Epithelial cell of proximal tubule (primary cell): ENCODE measurements around the gene ZNF566. TPM values are rescaled to one million over a fixed set of nuclear protein-coding genes. Genes with fewer than 3 reads are reported as not detected.

ENCODE experiments used
- DNase-seq: peaks from one replicate; pipeline ENCODE4 v3.0.0-alpha.2; 2011; ENCODE audit warnings: low read depth
- H3K4me3 ChIP-seq: 2 replicates; pipeline ENCODE4 v1.5.1; 2011; ENCODE audit warnings: low read depth, mild to moderate bottlenecking, low read length
- total RNA-seq: library from RNA; depleted of rRNA; stranded (reverse); fragments of >200 nt; gene quantifications from 2 replicates; pipeline ENCODE4 v1.2.3, GENCODE V29; 2015
- TF ChIP-seq, protein P1 (sequence below): conservative IDR thresholded peaks from 2 replicates; pipeline ENCODE4 v1.5.1; 2012; ENCODE audit warnings: low read depth, mild to moderate bottlenecking, low read length

ZNF566 gene
- total RNA-seq, 1 donor from 2014 or later = 2.9 TPM

GRCh38 chr19:36489920-36490415, 607 bp upstream of the ZNF566 start:
- DNase-seq = no peak
- peak overlapping the region; percentile 92 for H3K4me3 ChIP-seq
- TF ChIP-seq, protein P1, sequence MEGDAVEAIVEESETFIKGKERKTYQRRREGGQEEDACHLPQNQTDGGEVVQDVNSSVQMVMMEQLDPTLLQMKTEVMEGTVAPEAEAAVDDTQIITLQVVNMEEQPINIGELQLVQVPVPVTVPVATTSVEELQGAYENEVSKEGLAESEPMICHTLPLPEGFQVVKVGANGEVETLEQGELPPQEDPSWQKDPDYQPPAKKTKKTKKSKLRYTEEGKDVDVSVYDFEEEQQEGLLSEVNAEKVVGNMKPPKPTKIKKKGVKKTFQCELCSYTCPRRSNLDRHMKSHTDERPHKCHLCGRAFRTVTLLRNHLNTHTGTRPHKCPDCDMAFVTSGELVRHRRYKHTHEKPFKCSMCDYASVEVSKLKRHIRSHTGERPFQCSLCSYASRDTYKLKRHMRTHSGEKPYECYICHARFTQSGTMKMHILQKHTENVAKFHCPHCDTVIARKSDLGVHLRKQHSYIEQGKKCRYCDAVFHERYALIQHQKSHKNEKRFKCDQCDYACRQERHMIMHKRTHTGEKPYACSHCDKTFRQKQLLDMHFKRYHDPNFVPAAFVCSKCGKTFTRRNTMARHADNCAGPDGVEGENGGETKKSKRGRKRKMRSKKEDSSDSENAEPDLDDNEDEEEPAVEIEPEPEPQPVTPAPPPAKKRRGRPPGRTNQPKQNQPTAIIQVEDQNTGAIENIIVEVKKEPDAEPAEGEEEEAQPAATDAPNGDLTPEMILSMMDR = no peak

GRCh38 chr19:36488846-36489117, 579 bp downstream of the ZNF566 start:
- H3K4me3 ChIP-seq = peak overlapping the region; percentile 92
- TF ChIP-seq, protein P1 = no peak
- no peak for DNase-seq

DNA sequence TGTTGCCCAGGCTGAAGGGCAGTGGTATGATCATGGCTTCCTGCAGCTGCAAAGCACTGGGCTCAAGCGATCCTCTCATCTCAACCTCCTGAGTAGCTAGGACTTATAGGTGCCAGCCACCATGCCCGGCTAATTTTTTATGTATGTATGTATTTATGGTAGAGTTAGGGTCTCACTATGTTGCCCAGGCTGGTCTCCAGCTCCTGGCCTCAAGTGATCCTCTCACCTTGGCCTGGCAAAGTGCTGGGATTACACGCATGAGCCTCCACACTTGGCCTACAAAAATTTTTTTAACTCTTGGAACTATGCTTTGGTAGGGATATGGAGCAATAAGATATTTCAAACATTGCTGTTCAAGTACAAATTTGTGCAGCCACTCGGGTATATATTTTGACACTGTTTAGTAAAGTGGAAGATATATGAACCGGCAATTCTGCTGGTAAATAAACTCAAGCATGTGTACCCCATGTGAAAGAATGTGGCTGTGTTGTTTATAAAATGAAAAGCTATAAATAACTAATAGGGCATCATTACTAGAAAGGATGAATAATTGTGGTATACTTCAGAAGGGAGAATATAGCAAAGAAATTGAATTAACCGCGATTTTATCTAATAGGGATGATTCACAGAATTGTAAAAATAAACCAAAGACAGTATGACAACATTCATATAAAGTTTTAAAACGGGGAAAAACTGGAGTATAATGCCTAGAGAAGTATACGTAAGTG, 1.1 kb downstream of the ZNF566 start:
- no peak for DNase-seq
- TF ChIP-seq, protein P1 = no peak
- peak overlapping the region; percentile 92 for H3K4me3 ChIP-seq

DNA sequence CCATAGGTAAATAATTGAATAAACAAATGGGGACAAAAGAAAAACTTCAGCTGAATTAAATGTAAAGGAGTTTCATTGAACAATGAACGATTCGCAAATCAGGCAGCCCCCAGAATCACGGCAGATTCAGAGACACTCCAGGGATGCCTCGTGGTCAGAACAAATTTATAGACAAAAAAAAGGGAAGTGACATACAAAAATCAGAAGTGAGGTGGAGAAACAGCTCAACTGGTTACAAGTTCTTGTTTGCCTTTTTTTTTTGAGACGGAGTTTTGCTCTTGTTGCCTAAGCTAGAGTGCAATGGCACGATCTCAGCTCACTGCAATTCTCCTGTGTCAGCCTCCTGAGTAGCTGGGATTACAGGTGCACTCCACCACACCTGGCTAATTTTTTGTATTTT, 5.7 kb downstream of the ZNF566 start:
- TF ChIP-seq, protein P1 = no peak

GRCh38 chr19:36482876-36483275, 6.5 kb downstream of the ZNF566 start:
- H3K4me3 ChIP-seq = no peak overlapping the region
- no peak for DNase-seq
- TF ChIP-seq, protein P1 = no peak

More for the DNA sequence above, 5.7 kb downstream of the ZNF566 start:
- DNase-seq = no peak
- no peak overlapping the region for H3K4me3 ChIP-seq

DNA sequence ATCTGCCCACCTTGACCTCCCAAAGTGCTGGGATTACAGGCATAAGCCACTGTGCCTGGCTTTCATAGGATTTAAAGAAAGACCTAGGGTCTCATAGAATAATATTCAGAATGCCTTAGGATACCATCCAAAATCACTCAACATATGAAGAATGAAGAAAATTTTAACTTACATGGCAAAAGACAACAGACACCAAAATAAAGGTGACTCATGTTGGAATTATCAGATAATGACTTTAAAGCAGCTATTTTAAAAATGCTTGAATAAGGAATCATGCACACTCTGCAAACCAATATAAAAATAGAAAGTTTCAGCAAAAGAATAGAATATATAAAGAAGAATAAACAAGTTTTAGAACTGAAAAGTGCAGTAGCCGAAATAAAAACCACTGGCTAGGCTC, 29.3 kb downstream of the ZNF566 start:
- no peak for DNase-seq
- TF ChIP-seq, protein P1 = no peak
- no peak overlapping the region for H3K4me3 ChIP-seq

- no peak for DNase-seq
- H3K4me3 ChIP-seq = no peak overlapping the region
- TF ChIP-seq, protein P1 = no peak
Measured at GRCh38 chr19:36456831-36457230, 32.5 kb downstream of the ZNF566 start.
